NCI-H2081 (cell line): ENCODE results near the gene EEFSEC.

Source experiments
- DNase-seq, 2 experiments: peaks; one replicate each; lab custom pipeline; 2025; lab: John Stamatoyannopoulos, UW

The EEFSEC gene

DNA sequence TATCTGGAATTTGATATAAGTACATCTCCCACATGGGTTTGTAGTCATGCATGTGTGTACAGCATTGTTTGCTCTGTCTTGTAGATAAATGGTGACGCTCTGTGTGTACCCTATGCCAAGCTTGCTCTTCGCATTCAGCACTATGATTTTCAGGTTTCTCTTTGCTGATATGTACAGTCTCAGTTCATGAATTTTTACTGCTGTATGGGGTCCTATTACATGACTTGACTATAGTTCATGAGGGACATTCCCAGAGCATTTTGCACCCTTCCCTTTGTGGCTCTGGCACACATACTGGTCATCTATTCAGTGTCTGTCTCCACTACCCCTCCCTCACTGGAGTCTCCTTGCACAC lies 132.7 kb downstream of the EEFSEC start:
- DNase-seq = no peak

DNA sequence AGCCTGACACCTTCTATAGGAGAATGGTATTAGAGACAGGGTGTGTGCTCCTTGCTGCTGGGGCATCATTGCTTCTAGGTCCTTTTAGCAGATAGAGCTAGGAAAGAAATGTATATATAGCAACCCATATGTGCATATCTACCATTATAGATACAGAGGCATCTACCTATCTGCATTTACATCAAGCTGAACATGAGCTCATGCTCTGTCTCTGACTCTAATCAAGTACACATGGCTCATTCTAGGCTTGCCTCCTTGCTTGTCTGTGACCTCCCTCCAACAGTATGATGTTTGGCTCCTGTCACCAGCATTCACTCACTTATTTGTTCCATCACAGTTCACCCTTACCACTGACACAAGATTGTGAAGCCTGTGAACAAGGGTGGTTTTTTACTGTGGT lies 133.4 kb downstream of the EEFSEC start:
- DNase-seq = no peak

GRCh38 chr3:128287216-128287615 lies 133.9 kb downstream of the EEFSEC start:
- no peak for DNase-seq

DNA sequence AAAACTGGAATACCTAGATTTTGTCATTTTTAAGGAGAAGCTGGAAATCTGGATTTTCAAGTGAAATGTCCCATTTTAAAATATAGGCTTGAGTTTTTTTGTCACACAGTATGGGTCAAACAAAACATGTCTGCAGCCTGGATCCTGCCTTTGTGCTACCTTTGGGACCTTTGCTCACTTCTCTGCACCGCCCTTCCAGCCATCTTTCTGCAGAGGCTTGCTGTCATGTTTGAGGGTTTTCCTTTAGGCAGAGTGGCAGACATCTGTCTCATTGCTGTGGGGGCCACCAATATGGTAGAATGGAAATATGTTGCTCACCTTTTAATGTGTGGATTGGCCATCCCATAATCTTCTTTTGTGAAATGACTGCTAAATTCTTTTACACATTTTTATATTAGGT lies 136.3 kb downstream of the EEFSEC start:
- no peak for DNase-seq

DNA sequence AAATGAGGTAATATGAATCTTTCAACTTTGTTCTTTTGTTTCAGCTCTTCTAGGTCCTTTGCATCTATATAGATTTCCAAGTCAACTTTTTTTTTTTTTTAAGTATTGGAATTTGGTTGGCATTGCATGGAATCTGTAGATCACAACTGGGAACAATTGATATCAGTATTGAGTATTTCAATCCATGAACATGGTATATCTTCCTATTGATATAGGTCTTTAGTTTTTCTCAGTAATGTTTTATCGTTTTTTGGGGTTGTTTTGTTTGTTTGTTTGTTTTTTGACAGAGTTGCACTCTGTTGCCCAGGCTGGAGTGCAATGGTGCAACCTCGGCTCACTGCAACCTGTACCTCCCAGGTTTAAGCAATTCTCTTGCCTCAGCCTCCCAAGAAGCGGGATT lies 137.2 kb downstream of the EEFSEC start:
- DNase-seq = no peak

DNA sequence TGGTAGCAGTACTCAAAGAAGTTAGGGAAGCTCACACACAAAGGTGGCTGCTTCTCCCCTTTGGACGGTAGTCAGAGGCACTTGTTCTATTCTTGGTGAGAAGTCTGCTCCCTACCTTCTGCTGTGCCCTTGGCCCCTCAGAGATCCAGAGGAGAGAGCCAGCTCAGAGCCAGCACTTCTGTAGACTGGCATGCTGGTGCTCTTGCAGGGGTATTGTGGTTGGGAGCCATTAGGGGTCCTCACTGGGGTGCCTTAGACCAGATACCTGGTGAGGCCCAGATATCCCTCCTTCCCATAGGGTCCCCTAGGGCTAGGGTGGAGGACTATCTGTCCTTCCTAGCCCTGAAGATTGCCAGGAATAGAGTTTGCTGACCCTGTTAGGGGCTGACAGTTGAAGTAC lies 140.6 kb downstream of the EEFSEC start:
- DNase-seq = no peak

DNA sequence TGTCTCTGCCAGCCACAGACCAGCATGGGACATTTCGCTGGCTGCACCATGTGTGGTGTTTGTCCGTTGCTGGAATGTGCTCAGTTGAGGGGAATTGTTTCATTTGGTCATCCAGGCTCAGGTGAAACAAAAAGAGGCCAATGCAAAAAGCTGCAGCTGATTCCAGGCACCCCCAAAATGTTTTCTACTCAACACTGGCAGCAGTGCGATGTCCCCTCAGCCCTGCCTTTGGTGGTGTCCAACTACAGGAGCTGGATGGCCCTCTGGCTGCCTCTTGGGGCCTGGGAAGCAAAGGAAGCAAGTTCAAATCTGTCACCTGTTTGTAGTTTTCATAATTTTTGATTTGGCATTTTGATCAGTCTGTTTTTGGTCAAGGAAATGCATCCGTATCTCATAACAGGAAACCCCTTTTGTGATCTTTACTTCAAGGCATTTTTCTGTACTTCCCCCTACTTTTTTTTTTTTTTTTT lies 141.8 kb downstream of the EEFSEC start:
- DNase-seq = no peak

DNA sequence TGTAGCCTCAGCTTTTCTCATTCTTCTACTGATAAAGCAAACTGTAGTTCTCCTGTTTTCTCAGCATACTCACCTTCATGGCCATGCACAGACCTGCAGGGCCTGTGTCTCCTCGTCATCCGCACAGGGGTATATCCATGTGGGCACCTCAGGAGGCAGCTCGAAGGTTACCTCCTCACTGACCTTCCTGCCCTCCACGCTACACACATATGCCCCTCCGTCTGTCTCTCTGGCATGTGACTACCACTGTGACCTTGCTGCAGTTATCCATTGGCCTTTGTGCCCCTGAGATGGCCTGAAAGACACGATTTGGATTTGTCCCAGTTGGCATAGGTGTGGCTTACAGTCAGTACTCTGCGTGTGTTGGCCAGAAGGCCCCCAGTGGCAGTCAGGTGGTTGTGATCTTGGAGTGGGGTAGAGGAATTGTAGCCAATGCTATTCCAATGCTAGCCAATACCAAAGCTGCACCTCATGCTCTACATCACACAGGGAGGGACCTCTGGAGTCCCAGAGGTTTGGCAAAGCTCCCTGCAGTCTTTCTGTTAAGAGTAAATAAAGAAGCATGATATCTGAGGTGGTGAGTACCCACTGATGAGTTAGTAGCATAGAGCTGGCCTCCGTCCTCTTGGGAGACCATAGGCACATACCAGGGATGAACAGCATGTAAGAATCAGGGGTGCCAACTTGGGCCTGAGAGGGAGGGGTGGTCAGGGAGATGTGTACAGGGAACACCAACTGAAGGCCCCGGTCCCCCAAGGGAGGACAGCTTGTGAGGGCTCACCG lies 143.4 kb downstream of the EEFSEC start:
- no peak for DNase-seq

- no peak for DNase-seq
Measured at GRCh38 chr3:128297401-128298138, 144.3 kb downstream of the EEFSEC start.

DNA sequence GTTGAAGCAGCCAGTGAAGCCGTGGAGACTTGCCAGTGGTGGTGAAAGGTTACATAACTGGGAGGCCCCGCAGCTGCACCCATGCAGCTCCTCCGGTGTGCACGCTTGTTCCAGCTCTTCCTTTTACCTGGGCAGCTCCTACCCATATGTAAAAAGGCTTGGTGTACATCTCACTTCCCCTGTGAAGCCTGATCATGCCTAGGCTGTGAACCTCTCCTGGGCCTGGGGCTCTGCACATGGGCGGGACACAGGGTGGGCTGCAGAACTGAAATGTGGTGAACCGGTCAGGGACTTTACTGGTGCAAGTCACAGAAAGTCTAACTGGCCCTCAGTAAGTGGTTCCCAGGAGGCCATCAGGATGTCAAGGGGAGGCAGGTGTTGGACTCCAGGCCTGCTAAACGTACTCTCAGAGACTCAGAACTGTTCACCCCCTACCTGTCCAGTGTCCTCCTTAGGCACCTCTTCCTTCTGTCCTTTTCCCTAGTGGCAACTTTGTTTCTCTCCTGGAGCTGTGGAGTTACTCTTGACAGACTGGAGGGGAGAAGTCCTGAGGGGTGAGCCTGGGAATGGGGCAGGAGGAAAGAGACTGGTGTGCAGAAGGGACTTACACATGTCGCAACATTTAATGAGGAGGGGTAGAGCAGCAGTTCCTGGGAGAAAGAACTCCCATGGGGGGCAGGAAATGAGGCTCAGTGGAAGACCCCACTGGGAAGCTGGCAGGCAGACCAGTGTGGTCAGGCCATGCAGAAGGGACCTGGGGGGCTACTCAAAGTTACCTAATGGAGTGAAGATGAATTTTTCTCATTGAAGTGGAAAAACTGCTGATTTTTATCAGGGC lies 148.1 kb downstream of the EEFSEC start:
- no peak for DNase-seq

GRCh38 chr3:128306481-128306880 lies 153.2 kb downstream of the EEFSEC start:
- no peak for DNase-seq

DNA sequence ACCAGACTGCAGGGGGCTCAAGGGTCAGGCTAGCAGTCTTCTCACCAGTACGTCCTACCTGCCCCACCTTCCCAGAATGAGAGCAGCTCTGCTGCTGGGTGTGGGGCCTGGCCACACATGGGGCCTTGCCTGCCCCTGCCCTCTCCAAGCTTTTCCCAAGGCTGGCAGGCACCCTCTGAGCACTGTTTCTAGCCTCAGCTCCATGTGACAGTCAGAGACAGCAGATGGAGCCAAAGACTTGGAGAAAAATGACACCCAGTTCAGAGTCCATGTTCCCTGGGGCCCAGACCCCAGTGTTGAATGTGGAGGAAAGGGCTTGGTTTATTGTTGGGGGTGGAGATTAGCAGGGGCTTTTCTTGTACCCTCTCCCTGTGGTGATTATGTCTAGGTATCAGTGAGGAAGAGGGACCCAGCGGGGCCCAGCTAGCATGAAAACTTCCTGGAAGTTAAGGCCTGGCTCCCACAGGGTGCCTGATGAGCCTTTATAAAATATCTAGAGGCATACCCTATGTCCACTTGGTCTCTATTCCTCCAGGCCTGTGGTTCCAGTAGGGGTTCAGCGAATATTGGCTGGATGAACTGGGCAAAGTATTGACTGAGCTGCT lies 153.8 kb downstream of the EEFSEC start:
- peak; percentile 16 to 41 for DNase-seq

DNA sequence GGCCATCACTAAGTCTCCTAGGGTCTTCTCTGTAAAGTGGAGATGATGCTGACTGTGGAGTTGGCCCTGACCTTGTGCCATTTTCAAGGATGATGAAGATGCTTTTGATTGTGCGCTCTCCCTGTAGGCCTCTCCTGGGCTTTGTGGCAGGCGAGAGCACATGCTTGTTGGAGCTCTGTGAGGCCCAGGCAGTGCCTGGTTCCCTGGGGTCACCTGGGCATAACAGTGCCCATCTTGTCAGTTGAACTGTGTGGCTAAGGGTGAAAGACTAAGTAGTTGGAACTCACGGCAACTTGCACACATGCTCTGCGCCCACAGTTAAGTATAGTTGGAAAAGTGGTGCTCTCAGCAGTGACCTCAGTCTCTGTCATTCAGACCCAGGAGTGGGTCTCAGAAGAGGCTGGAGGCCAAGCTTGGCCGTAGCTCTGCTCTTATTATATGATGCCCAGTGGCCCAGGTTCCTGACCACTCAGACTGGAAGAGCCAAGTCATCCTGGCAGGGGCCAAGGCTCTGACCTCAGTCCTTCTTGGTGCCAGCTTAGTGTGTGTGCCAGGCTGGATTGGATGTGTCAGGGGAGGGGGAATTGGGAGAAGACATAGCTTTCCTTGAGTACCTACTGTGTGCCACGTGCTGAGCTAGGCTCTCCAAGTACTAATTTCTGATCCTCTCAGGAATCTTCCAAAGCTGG lies 154.6 kb downstream of the EEFSEC start:
- no peak for DNase-seq

DNA sequence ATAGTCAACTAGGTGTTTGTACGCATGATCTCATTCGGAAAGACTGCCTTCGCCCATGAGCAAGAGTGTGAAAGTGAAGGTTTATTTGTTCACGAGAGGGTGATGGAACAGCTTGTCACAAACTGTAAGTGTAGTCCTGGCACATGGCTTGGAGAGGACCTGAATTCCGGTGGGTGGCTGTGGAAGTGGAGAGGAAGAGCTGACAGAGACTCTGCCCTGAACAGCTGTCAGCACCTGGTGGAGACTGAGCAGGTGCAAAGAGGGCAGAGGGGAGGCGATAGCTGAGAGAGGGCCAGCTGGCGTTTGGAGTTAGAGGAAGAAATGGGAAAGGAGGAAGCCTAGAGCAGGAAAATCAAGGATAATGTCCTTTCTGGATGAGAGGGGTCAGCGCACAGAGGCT lies 155.7 kb downstream of the EEFSEC start:
- DNase-seq = peak; percentile 44 to 61

GRCh38 chr3:128310286-128311058 lies 157.2 kb downstream of the EEFSEC start:
- no peak for DNase-seq

GRCh38 chr3:128311441-128311844 lies 158.2 kb downstream of the EEFSEC start:
- DNase-seq = no peak

DNA sequence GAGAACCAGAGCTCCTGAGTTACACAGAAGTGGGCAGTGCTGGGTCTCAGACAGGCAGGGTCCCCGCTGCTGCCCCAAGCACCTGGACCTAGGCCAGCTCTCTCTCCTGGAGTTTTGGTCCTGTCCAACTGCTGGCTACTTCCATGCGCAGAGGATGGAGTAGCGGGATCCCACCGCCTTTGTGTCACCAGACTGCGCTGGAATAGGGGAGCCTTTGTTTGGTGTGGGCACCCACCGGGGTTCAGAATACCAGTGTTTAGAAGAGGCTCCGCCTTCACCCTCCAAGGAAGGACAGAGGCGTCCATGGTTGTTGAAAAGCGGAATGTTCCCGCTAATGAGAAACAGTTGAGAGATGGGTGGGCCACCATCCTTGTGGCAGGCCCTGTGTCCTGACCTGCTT lies 159.0 kb downstream of the EEFSEC start:
- DNase-seq = no peak

GRCh38 chr3:128313071-128313725 lies 159.9 kb downstream of the EEFSEC start:
- DNase-seq = no peak

- no peak for DNase-seq
Measured at GRCh38 chr3:128313935-128314334, 160.7 kb downstream of the EEFSEC start.

- no peak for DNase-seq
Measured at GRCh38 chr3:128315313-128315712, 162.0 kb downstream of the EEFSEC start.
